H9 (cell line): ENCODE measurements around the gene DCAF4. TPM values are rescaled to one million over a fixed set of nuclear protein-coding genes. Genes with fewer than 3 reads are reported as not detected.

Source experiments
- DNase-seq: peaks from one replicate; pipeline ENCODE4 v3.0.0-alpha.2; 2017
- H2AFZ ChIP-seq: one replicate; pipeline ENCODE4 v1.6.1; 2013; ENCODE audit warnings: mild to moderate bottlenecking, low read length, control low read depth, moderate library complexity
- H2AK5ac ChIP-seq: 2 replicates; pipeline ENCODE4 v1.6.1; 2013; ENCODE audit warnings: low read length, control low read depth, mixed read lengths; ENCODE audit not compliant: insufficient read length
- H2BK120ac ChIP-seq: one replicate; pipeline ENCODE4 v1.6.1; 2013; ENCODE audit warnings: low read depth, mild to moderate bottlenecking, low read length, control low read depth, inconsistent platforms; ENCODE audit not compliant: poor library complexity, severe bottlenecking
- H2BK12ac ChIP-seq: 2 replicates; pipeline ENCODE4 v1.6.1; 2013; ENCODE audit warnings: low read length, control low read depth, mixed read lengths, low read depth; ENCODE audit not compliant: insufficient read length
- H2BK15ac ChIP-seq: 2 replicates; pipeline ENCODE4 v1.6.1; 2013; ENCODE audit warnings: low read depth, low read length, control low read depth
- H2BK20ac ChIP-seq: one replicate; pipeline ENCODE4 v1.6.1; 2013; ENCODE audit warnings: low read depth, mild to moderate bottlenecking, low read length, control low read depth, inconsistent platforms; ENCODE audit not compliant: poor library complexity, severe bottlenecking
- H2BK5ac ChIP-seq: 2 replicates; pipeline ENCODE4 v1.6.1; 2013; ENCODE audit warnings: low read length, control low read depth, mixed read lengths; ENCODE audit not compliant: insufficient read length
- H3K14ac ChIP-seq: 2 replicates; pipeline ENCODE4 v1.6.1; 2013; ENCODE audit warnings: low read length, control low read depth; ENCODE audit not compliant: insufficient read depth
- H3K18ac ChIP-seq: 2 replicates; pipeline ENCODE4 v1.6.1; 2013; ENCODE audit warnings: low read depth, mild to moderate bottlenecking, mixed read lengths, low read length, control low read depth; ENCODE audit not compliant: insufficient read length
- H3K23ac ChIP-seq: 2 replicates; pipeline ENCODE4 v1.6.1; 2013; ENCODE audit warnings: low read length, control low read depth, mixed read lengths, low read depth; ENCODE audit not compliant: insufficient read length
- H3K23me2 ChIP-seq: 2 replicates; pipeline ENCODE4 v1.6.1; 2013; ENCODE audit warnings: low read depth, mild to moderate bottlenecking, mixed read lengths, low read length, control low read depth; ENCODE audit not compliant: insufficient read length, poor library complexity, severe bottlenecking
- H3K27ac ChIP-seq: 2 replicates; pipeline ENCODE4 v1.5.1; 2013; ENCODE audit warnings: low read length, control low read depth, mixed read lengths, low read depth; ENCODE audit not compliant: insufficient read length
- H3K27me3 ChIP-seq: 2 replicates; pipeline ENCODE4 v1.6.1; 2013; ENCODE audit warnings: low read length, control low read depth, inconsistent platforms; ENCODE audit not compliant: insufficient read depth
- H3K4ac ChIP-seq: 2 replicates; pipeline ENCODE4 v1.6.1; 2013; ENCODE audit warnings: low read depth, mild to moderate bottlenecking, control low read depth, inconsistent platforms, low read length, moderate library complexity
- H3K4me1 ChIP-seq: 2 replicates; pipeline ENCODE4 v1.6.1; 2013; ENCODE audit warnings: low read length, control low read depth, inconsistent platforms; ENCODE audit not compliant: insufficient read depth
- H3K4me2 ChIP-seq: 2 replicates; pipeline ENCODE4 v1.6.1; 2013; ENCODE audit warnings: low read length, control low read depth, mixed read lengths; ENCODE audit not compliant: insufficient read length, insufficient read depth
- H3K56ac ChIP-seq: 2 replicates; pipeline ENCODE4 v1.6.1; 2013; ENCODE audit warnings: low read depth, mild to moderate bottlenecking, mixed read lengths, low read length, control low read depth; ENCODE audit not compliant: insufficient read length
- H3K79me1 ChIP-seq: 2 replicates; pipeline ENCODE4 v1.6.1; 2013; ENCODE audit warnings: low read depth, mild to moderate bottlenecking, moderate library complexity, low read length, control low read depth, inconsistent platforms; ENCODE audit not compliant: insufficient read depth, poor library complexity, severe bottlenecking
- H3K79me2 ChIP-seq: 2 replicates; pipeline ENCODE4 v1.6.1; 2013; ENCODE audit warnings: low read length, control low read depth, inconsistent platforms; ENCODE audit not compliant: insufficient read depth
- H3K9ac ChIP-seq: 2 replicates; pipeline ENCODE4 v1.6.1; 2013; ENCODE audit warnings: low read length, control low read depth, mixed read lengths; ENCODE audit not compliant: insufficient read length; ENCODE audit errors: extremely low read depth
- H3K9me3 ChIP-seq: one replicate; pipeline ENCODE4 v1.6.1; 2013; ENCODE audit warnings: low read depth, low read length, inconsistent platforms; ENCODE audit not compliant: control insufficient read depth
- H3T11ph ChIP-seq: one replicate; pipeline ENCODE4 v1.6.1; 2013; ENCODE audit warnings: mild to moderate bottlenecking, low read length, control low read depth, inconsistent platforms
- H4K20me1 ChIP-seq: one replicate; pipeline ENCODE4 v1.6.1; 2013; ENCODE audit not compliant: control insufficient read depth, insufficient read length, insufficient read depth
- H4K5ac ChIP-seq: 2 replicates; pipeline ENCODE4 v1.6.1; 2013; ENCODE audit warnings: low read depth, mild to moderate bottlenecking, mixed read lengths, low read length, control low read depth; ENCODE audit not compliant: insufficient read length
- H4K8ac ChIP-seq: replicated peaks from 2 replicates; pipeline ENCODE4 v1.6.1; 2013; ENCODE audit warnings: low read length, control low read depth, mixed read lengths, low read depth; ENCODE audit not compliant: insufficient read length
- H4K91ac ChIP-seq: 2 replicates; pipeline ENCODE4 v1.6.1; 2013; ENCODE audit warnings: low read depth, mild to moderate bottlenecking, moderate library complexity, mixed read lengths, low read length, control low read depth; ENCODE audit not compliant: insufficient read length
- H3K27ac Mint-ChIP-seq, 3 experiments: 2 replicates in 2 of 3; 3 replicates in 1 of 3; pipeline ENCODE4 v1.8.0; 2020 to 2021; ENCODE audit warnings: mixed read lengths in 3 of 3, mild to moderate bottlenecking in 1 of 3, moderate library complexity in 1 of 3
- H3K27me3 Mint-ChIP-seq: 2 replicates; pipeline ENCODE4 v1.8.0; 2021; ENCODE audit warnings: low read depth, mild to moderate bottlenecking, moderate library complexity, mixed read lengths
- H3K36me3 Mint-ChIP-seq, 3 experiments: 2 replicates in 2 of 3; 3 replicates in 1 of 3; pipeline ENCODE4 v1.8.0; 2020 to 2021; ENCODE audit warnings: low read depth in 3 of 3, mixed read lengths in 3 of 3; ENCODE audit not compliant: insufficient read depth in 1 of 3
- H3K4me1 Mint-ChIP-seq, 2 experiments: 2 replicates each; pipeline ENCODE4 v1.8.0; 2020; ENCODE audit warnings: mixed read lengths in 2 of 2
- H3K4me3 Mint-ChIP-seq, 2 experiments: 2 replicates in 1 of 2; 3 replicates in 1 of 2; pipeline ENCODE4 v1.8.0; 2020 to 2021; ENCODE audit warnings: mild to moderate bottlenecking in 2 of 2, mixed read lengths in 2 of 2, moderate library complexity in 1 of 2
- H3K9me3 Mint-ChIP-seq, 2 experiments: 2 replicates in 1 of 2; 3 replicates in 1 of 2; pipeline ENCODE4 v1.8.0; 2020; ENCODE audit warnings: mild to moderate bottlenecking in 2 of 2, mixed read lengths in 2 of 2, moderate library complexity in 1 of 2
- CTCF ChIP-seq: fragments of 200-600 bp; sonication (generic); conservative IDR thresholded peaks from 3 replicates; pipeline ENCODE4 v1.8.0; 2021; ENCODE audit warnings: antibody characterized with exemption, mild to moderate bottlenecking
- WGBS: extraction: QIAGEN DNeasy Blood & Tissue Kit; methylation state at CpG from one replicate; pipeline ENCODE4 v1.1.7; 2013; ENCODE audit warnings: missing lambda C conversion rate, low lambda C conversion rate, mixed read lengths; ENCODE audit not compliant: insufficient read length; ENCODE audit errors: extremely low coverage; 5-methylcytosine and 5-hydroxymethylcytosine counted together
- total RNA-seq: library from RNA; stranded (reverse); gene quantifications from 2 replicates; pipeline ENCODE4 v1.2.1, GENCODE V29; 2021

The DCAF4 gene
- total RNA-seq, 1 experiment from 2014 or later = 32.0 TPM

- H3K23ac ChIP-seq = no peak overlapping the region
- no peak for TF ChIP-seq CTCF
- no peak overlapping the region for H4K91ac ChIP-seq
- Mint-ChIP-seq H3K9me3 (no peaks in the 10 kb centered on the region), H3K27me3 (no peaks in the 10 kb centered on the region), H3K36me3 (peaks cover 0 to 30% (median 16%) of the 10 kb centered on the region in 3 experiments; a peak in 4 of 7 replicates), H3K4me3 (no peak overlapping the region), H3K4me1 (peaks cover 12 to 21% of the 10 kb centered on the region in 2 experiments), H3K27ac (peak overlapping the region in 2 of 3 experiments; percentile 14 to 21; a peak in 2 of 7 replicates)
- H2BK20ac ChIP-seq = no peak overlapping the region
- H3K4me1 ChIP-seq = no peaks in the 10 kb centered on the region; the same call in 1 of the 2 replicates
- H3K23me2 ChIP-seq = no peaks in the 10 kb centered on the region
- H4K20me1 ChIP-seq = no peaks in the 10 kb centered on the region
- H2AFZ ChIP-seq = no peak overlapping the region
- no peak overlapping the region for H2AK5ac ChIP-seq
- no peak overlapping the region for H3K9ac ChIP-seq
- H3K4me2 ChIP-seq = no peak overlapping the region
- H3K9me3 ChIP-seq = no peaks in the 10 kb centered on the region
- H3K79me1 ChIP-seq = no peaks in the 10 kb centered on the region
- no peak overlapping the region for H2BK15ac ChIP-seq
- H3K27ac ChIP-seq = no peak overlapping the region
- no peak overlapping the region for H2BK5ac ChIP-seq
- no peaks in the 10 kb centered on the region for H3K27me3 ChIP-seq
- no peak overlapping the region for H3K18ac ChIP-seq
- WGBS = no CpG with 5 or more reads among the region's 4 CpGs
- H3T11ph ChIP-seq = no peak overlapping the region
- no peaks in the 10 kb centered on the region for H3K79me2 ChIP-seq
- H2BK12ac ChIP-seq = no peak overlapping the region
- H2BK120ac ChIP-seq = no peak overlapping the region
- no peak for DNase-seq
- H3K4ac ChIP-seq = no peak overlapping the region
- no peak overlapping the region for H4K8ac ChIP-seq
- H3K56ac ChIP-seq = no peak overlapping the region
- no peak overlapping the region for H4K5ac ChIP-seq
- H3K14ac ChIP-seq = no peak overlapping the region
These were observed 73.1 kb downstream of the DCAF4 start for GRCh38 chr14:72999316-72999715.
